ENCODE results near the gene ZC3H12D.

The ZC3H12D gene

GRCh38 chr6:149437212-149437611 lies 47.6 kb downstream of the ZC3H12D start:
- Histone ChIP-seq H3K9me3 (ENCODE audit: control insufficient read depth, insufficient read depth, low read depth, low read length) (no peaks in the 10 kb centered on the region), H3K36me3 (ENCODE audit: control insufficient read depth in 2 of 2, insufficient read depth in 1 of 2, low read length in 2 of 2) (no peaks in the 10 kb centered on the region), H3K4me1 (ENCODE audit: control insufficient read depth, insufficient read depth, low read length) (no peaks in the 10 kb centered on the region; the same call in 1 of the 2 replicates), H3K4me3 (ENCODE audit: low read depth, low read length) (no peak overlapping the region), H3K27ac (ENCODE audit: extremely low read depth, low read depth, low read length) (no peak overlapping the region)
- TF ChIP-seq ZNF791 (tag by site-specific recombination; IDR thresholded peaks at IDR 0.05) (no peak), ZNF792 (tag by site-specific recombination; IDR thresholded peaks at IDR 0.05) (no peak), ZNF155 (tag by site-specific recombination; IDR thresholded peaks at IDR 0.05) (no peak), GFI1B (tag by site-specific recombination; IDR thresholded peaks at IDR 0.05) (no peak), ZNF580 (tag by site-specific recombination; IDR thresholded peaks at IDR 0.05) (no peak), ZNF394 (tag by site-specific recombination; IDR thresholded peaks at IDR 0.05; ENCODE audit: borderline replicate concordance) (no peak), ZNF302 (tag by site-specific recombination; IDR thresholded peaks at IDR 0.05; ENCODE audit: low read depth) (no peak), ZNF121 (tag by site-specific recombination; IDR thresholded peaks at IDR 0.05) (no peak), GLI2 (tag by site-specific recombination; IDR thresholded peaks at IDR 0.05; ENCODE audit: borderline replicate concordance, low read depth) (no peak), ZNF404 (tag by site-specific recombination; IDR thresholded peaks at IDR 0.05) (no peak), PBX3 (CRISPR knock-in tag; IDR thresholded peaks at IDR 0.05) (no peak), ZSCAN5A (tag by site-specific recombination; IDR thresholded peaks at IDR 0.05) (no peak), ZFP41 (tag by site-specific recombination; IDR thresholded peaks at IDR 0.05; ENCODE audit: borderline replicate concordance) (no peak), ZFP37 (tag by site-specific recombination; IDR thresholded peaks at IDR 0.05) (no peak), SCRT1 (tag by site-specific recombination; IDR thresholded peaks at IDR 0.05; ENCODE audit: borderline replicate concordance) (no peak), IKZF3 (tag by site-specific recombination; IDR thresholded peaks at IDR 0.05) (no peak), INSM2 (tag by site-specific recombination; IDR thresholded peaks at IDR 0.05) (no peak), PRDM10 (tag by site-specific recombination; IDR thresholded peaks at IDR 0.05) (no peak), ZNF645 (tag by site-specific recombination; IDR thresholded peaks at IDR 0.05) (no peak)
- CTCF ChIA-PET: interaction anchor here (0.8 to 1.5 kb wide), 2 partner anchors 79 to 408 kb away, joined by 3 to 4 read pairs; no protein-coding TSS in a partner anchor
- POLR2A ChIA-PET: no interaction called here

Data from HEK293 (cell line).